Breast epithelium (tissue), 3 donors: ENCODE data around the gene CD83.

Experiments used
- POLR2A ChIP-seq: fragments of 450-650 bp; IDR thresholded peaks from one replicate; pipeline ENCODE4 v1.6.1; 2016; ENCODE audit warnings: antibody characterized with exemption, mild to moderate bottlenecking, moderate library complexity
- POLR2AphosphoS5 ChIP-seq, 3 donors: sonication (generic); formaldehyde crosslinking; IDR thresholded peaks; one replicate each; pipeline ENCODE4 v1.6.1; 2017; ENCODE audit warnings: antibody characterized with exemption in 3 of 3
- TF ChIP-seq, protein P1 (sequence below), 3 donors: fragments of 450-650 bp; IDR thresholded peaks; one replicate each; pipeline ENCODE4 v1.5.1; 2016 to 2017; ENCODE audit warnings: antibody characterized with exemption in 3 of 3, mild to moderate bottlenecking in 3 of 3, moderate library complexity in 3 of 3

DNA sequence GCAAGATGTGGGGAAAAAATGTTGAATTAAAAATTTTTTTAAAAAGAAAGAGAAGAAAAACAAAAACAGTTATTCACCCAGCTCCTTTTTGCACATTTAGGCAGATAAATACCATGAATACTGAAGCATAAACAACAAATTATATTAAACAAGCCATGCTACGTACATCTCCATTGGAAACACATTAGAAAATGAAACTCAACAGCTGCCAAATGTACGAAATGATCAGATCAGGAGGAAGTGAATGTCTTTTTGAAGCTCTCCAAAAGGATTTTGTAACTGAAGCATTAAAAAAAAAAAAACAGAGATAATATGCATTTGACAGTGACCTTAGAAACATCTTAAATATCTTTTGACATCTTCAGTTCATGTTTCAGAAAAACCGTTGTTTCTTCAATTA, 56.7 kb downstream of the CD83 start:
- TF ChIP-seq, protein P1, sequence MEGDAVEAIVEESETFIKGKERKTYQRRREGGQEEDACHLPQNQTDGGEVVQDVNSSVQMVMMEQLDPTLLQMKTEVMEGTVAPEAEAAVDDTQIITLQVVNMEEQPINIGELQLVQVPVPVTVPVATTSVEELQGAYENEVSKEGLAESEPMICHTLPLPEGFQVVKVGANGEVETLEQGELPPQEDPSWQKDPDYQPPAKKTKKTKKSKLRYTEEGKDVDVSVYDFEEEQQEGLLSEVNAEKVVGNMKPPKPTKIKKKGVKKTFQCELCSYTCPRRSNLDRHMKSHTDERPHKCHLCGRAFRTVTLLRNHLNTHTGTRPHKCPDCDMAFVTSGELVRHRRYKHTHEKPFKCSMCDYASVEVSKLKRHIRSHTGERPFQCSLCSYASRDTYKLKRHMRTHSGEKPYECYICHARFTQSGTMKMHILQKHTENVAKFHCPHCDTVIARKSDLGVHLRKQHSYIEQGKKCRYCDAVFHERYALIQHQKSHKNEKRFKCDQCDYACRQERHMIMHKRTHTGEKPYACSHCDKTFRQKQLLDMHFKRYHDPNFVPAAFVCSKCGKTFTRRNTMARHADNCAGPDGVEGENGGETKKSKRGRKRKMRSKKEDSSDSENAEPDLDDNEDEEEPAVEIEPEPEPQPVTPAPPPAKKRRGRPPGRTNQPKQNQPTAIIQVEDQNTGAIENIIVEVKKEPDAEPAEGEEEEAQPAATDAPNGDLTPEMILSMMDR (IDR thresholded peaks at IDR 0.05): no peak
- TF ChIP-seq POLR2AphosphoS5 (IDR thresholded peaks at IDR 0.05) (no peak), POLR2A (no peak)
